Stimulated activated CD8-positive, alpha-beta memory T cell treated with anti-CD3 and anti-CD28 coated beads, Interleukin-7, amount 100 ng/mL, for 1 hour (primary cell): ENCODE results near the gene CEACAM7.
"Not testable (repeated sequence)": the region's sequence is repeated elsewhere in the genome, so short reads cannot be mapped to it uniquely, and the experiment has no call there.

Experiments used
- DNase-seq, 2 donors: peaks; one replicate each; pipeline ENCODE4 v3.0.0-alpha.2; 2020; ENCODE audit warnings: low read depth in 2 of 2

CEACAM7 gene

GRCh38 chr19:41688098-41688497 lies at the start of gene CEACAM7:
TSS of gene CEACAM7 (minus strand) at chr19:41688270. CDS start at chr19:41688165, 105 bp downstream.
- no peak for DNase-seq

GRCh38 chr19:41735071-41735600 lies 47.1 kb upstream of the CEACAM7 start:
- no peak for DNase-seq

DNA sequence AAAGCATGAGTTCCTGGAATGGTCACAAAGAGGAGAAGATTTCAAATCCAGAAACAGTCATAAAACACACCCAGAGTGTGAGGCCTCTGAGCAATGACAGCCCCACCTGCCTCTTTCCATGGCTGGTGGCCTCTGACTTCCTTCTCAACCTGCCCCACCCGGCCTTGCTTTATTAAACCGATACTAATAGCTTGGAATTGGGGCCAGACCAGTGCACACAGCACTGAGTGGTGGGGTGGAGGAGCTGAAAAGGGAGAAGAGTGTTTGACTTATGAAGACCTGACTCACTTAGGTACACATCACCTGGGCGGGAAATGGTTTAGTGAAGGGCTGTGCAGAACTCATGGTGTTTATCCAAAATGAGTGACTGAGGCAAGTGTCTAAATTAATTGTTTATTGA lies 46.5 kb upstream of the CEACAM7 start:
- DNase-seq, result no peak

- DNase-seq, result no peak
These were observed 46.1 kb upstream of the CEACAM7 start for GRCh38 chr19:41734156-41734555.

- no peak for DNase-seq
These were observed 38.4 kb upstream of the CEACAM7 start for GRCh38 chr19:41726493-41726892.

- DNase-seq, result no peak
These were observed 32.0 kb upstream of the CEACAM7 start for GRCh38 chr19:41720103-41720502.

DNA sequence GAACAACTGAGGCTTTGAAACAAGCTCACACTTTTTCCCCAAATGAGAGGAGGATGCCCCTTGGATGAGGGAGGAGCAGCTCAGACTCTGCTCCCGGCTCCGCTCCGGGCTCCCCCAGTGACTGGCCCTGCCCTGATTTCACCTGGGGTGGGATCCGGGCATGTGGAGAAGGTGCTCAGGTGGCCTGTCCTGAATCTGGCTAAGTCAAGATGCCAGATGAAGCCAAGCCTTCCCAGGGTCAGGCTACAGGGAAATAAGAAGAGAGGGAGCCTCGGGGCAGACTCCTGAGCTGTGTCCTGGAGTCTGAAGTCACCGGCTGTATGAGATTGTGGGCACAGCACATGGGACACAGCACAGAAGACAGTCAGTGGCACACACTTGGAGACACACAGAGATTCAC lies 30.7 kb upstream of the CEACAM7 start:
- DNase-seq, result no peak

DNA sequence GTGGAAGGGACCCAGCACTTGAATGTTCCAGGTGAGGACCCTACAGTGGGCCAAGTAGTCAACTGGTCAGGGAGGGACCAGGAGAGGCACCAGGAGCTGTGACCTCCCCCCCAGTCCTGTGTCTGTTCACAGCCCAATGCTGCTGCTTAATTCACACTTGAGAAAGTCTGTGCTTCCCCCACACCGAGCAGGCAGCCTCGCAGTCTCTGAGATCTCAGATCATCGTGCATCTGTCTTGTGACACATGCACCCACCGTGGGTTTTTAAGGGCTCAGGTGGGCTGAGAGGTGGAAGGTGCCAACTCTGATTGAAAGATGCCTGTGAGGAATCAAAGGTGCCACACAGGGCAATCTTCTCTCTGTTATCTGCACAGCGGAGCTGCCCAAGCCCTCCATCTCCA lies 26.5 kb upstream of the CEACAM7 start:
- no peak for DNase-seq

- no peak for DNase-seq
These were observed 23.5 kb upstream of the CEACAM7 start for GRCh38 chr19:41711376-41712261.

GRCh38 chr19:41709951-41710645 lies 22.0 kb upstream of the CEACAM7 start:
- no peak for DNase-seq

DNA sequence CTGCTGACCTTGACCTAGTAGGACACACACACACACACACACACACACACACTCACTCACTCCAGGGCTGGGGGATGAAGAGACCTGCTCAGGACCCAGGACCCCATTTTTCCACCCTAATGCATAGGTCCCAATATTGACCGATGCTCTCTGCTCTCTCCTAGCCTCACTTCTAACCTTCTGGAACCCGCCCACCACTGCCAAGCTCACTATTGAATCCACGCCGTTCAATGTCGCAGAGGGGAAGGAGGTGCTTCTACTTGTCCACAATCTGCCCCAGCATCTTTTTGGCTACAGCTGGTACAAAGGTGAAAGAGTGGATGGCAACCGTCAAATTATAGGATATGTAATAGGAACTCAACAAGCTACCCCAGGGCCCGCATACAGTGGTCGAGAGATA lies 21.4 kb upstream of the CEACAM7 start:
- not testable (repeated sequence) for DNase-seq

- DNase-seq, result no peak
These were observed 20.4 kb upstream of the CEACAM7 start, which contains the start of gene CEACAM5 for GRCh38 chr19:41708481-41708880. TSS of gene CEACAM5 (plus strand) at chr19:41708626. CDS start at chr19:41708732, 106 bp downstream.

DNA sequence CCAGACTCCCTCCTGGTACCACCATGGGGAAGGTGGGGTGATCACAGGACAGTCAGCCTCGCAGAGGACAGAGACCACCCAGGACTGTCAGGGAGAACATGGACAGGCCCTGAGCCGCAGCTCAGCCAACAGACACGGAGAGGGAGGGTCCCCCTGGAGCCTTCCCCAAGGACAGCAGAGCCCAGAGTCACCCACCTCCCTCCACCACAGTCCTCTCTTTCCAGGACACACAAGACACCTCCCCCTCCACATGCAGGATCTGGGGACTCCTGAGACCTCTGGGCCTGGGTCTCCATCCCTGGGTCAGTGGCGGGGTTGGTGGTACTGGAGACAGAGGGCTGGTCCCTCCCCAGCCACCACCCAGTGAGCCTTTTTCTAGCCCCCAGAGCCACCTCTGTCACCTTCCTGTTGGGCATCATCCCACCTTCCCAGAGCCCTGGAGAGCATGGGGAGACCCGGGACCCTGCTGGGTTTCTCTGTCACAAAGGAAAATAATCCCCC lies 19.9 kb upstream of the CEACAM7 start:
- DNase-seq, result no peak

GRCh38 chr19:41707502-41707812 lies 19.4 kb upstream of the CEACAM7 start:
- DNase-seq, result no peak

DNA sequence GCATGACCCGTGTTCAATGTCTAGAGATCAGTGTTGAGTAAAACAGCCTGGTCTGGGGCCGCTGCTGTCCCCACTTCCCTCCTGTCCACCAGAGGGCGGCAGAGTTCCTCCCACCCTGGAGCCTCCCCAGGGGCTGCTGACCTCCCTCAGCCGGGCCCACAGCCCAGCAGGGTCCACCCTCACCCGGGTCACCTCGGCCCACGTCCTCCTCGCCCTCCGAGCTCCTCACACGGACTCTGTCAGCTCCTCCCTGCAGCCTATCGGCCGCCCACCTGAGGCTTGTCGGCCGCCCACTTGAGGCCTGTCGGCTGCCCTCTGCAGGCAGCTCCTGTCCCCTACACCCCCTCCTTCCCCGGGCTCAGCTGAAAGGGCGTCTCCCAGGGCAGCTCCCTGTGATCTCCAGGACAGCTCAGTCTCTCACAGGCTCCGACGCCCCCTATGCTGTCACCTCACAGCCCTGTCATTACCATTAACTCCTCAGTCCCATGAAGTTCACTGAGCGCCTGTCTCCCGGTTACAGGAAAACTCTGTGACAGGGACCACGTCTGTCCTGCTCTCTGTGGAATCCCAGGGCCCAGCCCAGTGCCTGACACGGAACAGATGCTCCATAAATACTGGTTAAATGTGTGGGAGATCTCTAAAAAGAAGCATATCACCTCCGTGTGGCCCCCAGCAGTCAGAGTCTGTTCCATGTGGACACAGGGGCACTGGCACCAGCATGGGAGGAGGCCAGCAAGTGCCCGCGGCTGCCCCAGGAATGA lies 18.9 kb upstream of the CEACAM7 start:
- peak; percentile 32 to 49 for DNase-seq

- no peak for DNase-seq
These were observed 17.5 kb upstream of the CEACAM7 start for GRCh38 chr19:41705393-41706174.

- DNase-seq, result no peak
These were observed 15.7 kb upstream of the CEACAM7 start for GRCh38 chr19:41703602-41704293.

DNA sequence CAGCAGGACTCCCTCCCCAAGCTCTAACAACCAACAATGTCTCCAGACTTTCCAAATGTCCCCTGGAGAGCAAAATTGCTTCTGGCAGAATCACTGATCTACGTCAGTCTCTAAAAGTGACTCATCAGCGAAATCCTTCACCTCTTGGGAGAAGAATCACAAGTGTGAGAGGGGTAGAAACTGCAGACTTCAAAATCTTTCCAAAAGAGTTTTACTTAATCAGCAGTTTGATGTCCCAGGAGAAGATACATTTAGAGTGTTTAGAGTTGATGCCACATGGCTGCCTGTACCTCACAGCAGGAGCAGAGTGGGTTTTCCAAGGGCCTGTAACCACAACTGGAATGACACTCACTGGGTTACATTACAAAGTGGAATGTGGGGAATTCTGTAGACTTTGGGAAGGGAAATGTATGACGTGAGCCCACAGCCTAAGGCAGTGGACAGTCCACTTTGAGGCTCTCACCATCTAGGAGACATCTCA lies 14.1 kb upstream of the CEACAM7 start:
- DNase-seq, result no peak

- DNase-seq, result no peak
These were observed 13.5 kb upstream of the CEACAM7 start for GRCh38 chr19:41701401-41702075.
